ENCODE results near the gene KCNC1. TPM values are rescaled to one million over a fixed set of nuclear protein-coding genes. Genes with fewer than 3 reads are reported as not detected.

Gene KCNC1
- total and polyA plus RNA-seq, 3 donors from 2014 or later: 3.3 to 5.8 (median 5.2) TPM

GRCh38 chr11:17775507-17776211 lies 41.1 kb downstream of the KCNC1 start:
- no peak for DNase-seq
- TF ChIP-seq POLR2A (IDR thresholded peaks at IDR 0.05): no peak
- TF ChIP-seq CTCF (IDR thresholded peaks at IDR 0.05): no peak
- intact Hi-C loops (cut with DNase I; ENCODE audit: low total_unique reads): no loop called here
- Histone ChIP-seq H3K4me1 (no peaks in the 10 kb centered on the region), H3K36me3 (ENCODE audit: low read depth, missing control alignments) (no peaks in the 10 kb centered on the region), H3K4me3 (no peak overlapping the region), H3K9me3 (no peaks in the 10 kb centered on the region), H3K27me3 (no peaks in the 10 kb centered on the region), H3K27ac (no peak overlapping the region)
- WGBS, 2 donors: 91 to 95% methylated on average over 8 to 18 of the region's 18 CpGs

GRCh38 chr11:17776212-17776875 lies 41.8 kb downstream of the KCNC1 start:
- Histone ChIP-seq H3K27me3 (no peaks in the 10 kb centered on the region), H3K4me3 (no peak overlapping the region), H3K4me1 (no peaks in the 10 kb centered on the region), H3K36me3 (ENCODE audit: low read depth, missing control alignments) (no peaks in the 10 kb centered on the region), H3K9me3 (no peaks in the 10 kb centered on the region), H3K27ac (no peak overlapping the region)
- 85 to 86% methylated on average over 12 to 15 of the region's 15 CpGs for WGBS, 2 donors
- intact Hi-C loops (cut with DNase I; ENCODE audit: low total_unique reads): no loop called here
- DNase-seq: no peak
- no peak for TF ChIP-seq CTCF (IDR thresholded peaks at IDR 0.05)
- no peak for TF ChIP-seq POLR2A (IDR thresholded peaks at IDR 0.05)

GRCh38 chr11:17777086-17777737 lies 42.6 kb downstream of the KCNC1 start:
- WGBS, 2 donors: 89 to 92% methylated on average over 16 of the region's 16 CpGs
- no peak for DNase-seq

GRCh38 chr11:17777738-17778091 lies 43.1 kb downstream of the KCNC1 start:
- no peak for DNase-seq
- 90 to 95% methylated on average over 13 of the region's 13 CpGs for WGBS, 2 donors
- Histone ChIP-seq H3K4me3 (no peak overlapping the region), H3K27me3 (no peaks in the 10 kb centered on the region), H3K27ac (no peak overlapping the region), H3K4me1 (no peaks in the 10 kb centered on the region), H3K9me3 (no peaks in the 10 kb centered on the region), H3K36me3 (ENCODE audit: low read depth, missing control alignments) (no peaks in the 10 kb centered on the region)
- TF ChIP-seq POLR2A (IDR thresholded peaks at IDR 0.05): no peak
- TF ChIP-seq CTCF (IDR thresholded peaks at IDR 0.05): no peak
- intact Hi-C loops (cut with DNase I; ENCODE audit: low total_unique reads): no loop called here

More at GRCh38 chr11:17777086-17777737, 42.6 kb downstream of the KCNC1 start:
- no peak overlapping the region for H3K4me3 ChIP-seq
- TF ChIP-seq POLR2A (IDR thresholded peaks at IDR 0.05) (no peak), CTCF (IDR thresholded peaks at IDR 0.05) (no peak)
- H3K9me3 ChIP-seq: no peaks in the 10 kb centered on the region
- H3K36me3 ChIP-seq (ENCODE audit: low read depth, missing control alignments): no peaks in the 10 kb centered on the region
- H3K4me1 ChIP-seq: no peaks in the 10 kb centered on the region
- intact Hi-C loops (cut with DNase I; ENCODE audit: low total_unique reads): no loop called here
- H3K27ac ChIP-seq: no peak overlapping the region
- no peaks in the 10 kb centered on the region for H3K27me3 ChIP-seq
